Right lobe of liver (tissue), 6 donors: ENCODE results near the gene PROZ. TPM values are rescaled to one million over a fixed set of nuclear protein-coding genes. Genes with fewer than 3 reads are reported as not detected.

Source experiments
- ATAC-seq, 4 donors: fragments of 200-7000 bp; cut with Tn5 transposase; one replicate each; pipeline ENCODE4 v1.9.1; 2020; ENCODE audit warnings: mild to moderate bottlenecking in 4 of 4, moderate library complexity in 4 of 4
- DNase-seq, 3 donors: peaks; one replicate each; pipeline ENCODE4 v3.0.0-alpha.2; 2020
- H3K27ac ChIP-seq, 3 donors: fragments of 200-600 bp; one replicate each; pipeline ENCODE4 v1.8.0; 2022
- H3K27me3 ChIP-seq, 2 donors: fragments of 200-600 bp; one replicate each; pipeline ENCODE4 v1.8.0; 2022
- H3K36me3 ChIP-seq, 4 donors: fragments of 200-600 bp; sonication (generic) in 1 of 4; one replicate each; pipeline versions ENCODE4 v1.5.1 to v1.8.0; 2017 to 2022; ENCODE audit warnings: control low read depth in 1 of 4
- H3K4me1 ChIP-seq, 4 donors: fragments of 200-600 bp; sonication (generic) in 1 of 4; one replicate each; pipeline versions ENCODE4 v1.5.1 to v1.8.0; 2017 to 2022; ENCODE audit warnings: control low read depth in 1 of 4
- H3K4me3 ChIP-seq, 3 donors: fragments of 200-600 bp; one replicate each; pipeline ENCODE4 v1.8.0; 2022
- H3K9me3 ChIP-seq, 4 donors: fragments of 200-600 bp; sonication (generic) in 1 of 4; one replicate each; pipeline versions ENCODE4 v1.5.1 to v1.8.0; 2017 to 2022; ENCODE audit warnings: control low read depth in 1 of 4
- CTCF ChIP-seq, 4 donors: fragments of 200-600 bp in 3 of 4; fragments of 450-650 bp in 1 of 4; IDR thresholded peaks; one replicate each; pipeline versions ENCODE4 v1.5.1 to v1.8.0; 2016 to 2022; ENCODE audit warnings: antibody characterized with exemption in 4 of 4, mild to moderate bottlenecking in 2 of 4
- POLR2A ChIP-seq: fragments of 450-650 bp; IDR thresholded peaks from one replicate; pipeline ENCODE4 v1.6.1; 2017; ENCODE audit warnings: antibody characterized with exemption, mild to moderate bottlenecking
- WGBS: methylation state at CpG from one replicate; pipeline ENCODE4 v1.1.6; 2018; ENCODE audit warnings: low coverage, low lambda C conversion rate; ENCODE audit not compliant: insufficient coverage; ENCODE audit errors: missing lambda C conversion rate; 5-methylcytosine and 5-hydroxymethylcytosine counted together
- intact Hi-C, 2 donors: fragments of 100-400 bp; cut with DNase I; formaldehyde crosslinking; loops; one replicate each; pipeline versions ENCODE4 v1.11.2 to v1.14.1; 2022
- total RNA-seq, 6 experiments: library from RNA; depleted of rRNA in 2 of 6; stranded (reverse); fragments of >200 nt in 2 of 6; fragmentation: NEBNext Ultra II Directional in 3 of 6; extraction: Animal tissue kit (Norgen Biotek cat#: 25700) in 3 of 6; gene quantifications; one replicate each; pipeline versions ENCODE4 v1.1.0 to v1.2.4, GENCODE V29; 2016 to 2023
- donor health status: DM: no; HTN: yes; CAD: no.
- donor health status: DM: no; HTN: no; CAD: no.
- donor health status: DM: no; HTN: no; CAD: no.
- donor health status: DM: no; HTN: yes; CAD: no.
- donor health status: DM: no; HTN: yes; CAD: no.

Gene PROZ
- total RNA-seq, 6 experiments from 2014 or later = 11.2 to 71.2 (median 56.9) TPM

- Histone ChIP-seq H3K9me3 (no peaks in the 10 kb centered on the region), H3K36me3 (peaks cover 0 to 20% (median 0%) of the 10 kb centered on the region in 4 donors), H3K27ac (no peak overlapping the region), H3K4me3 (peak overlapping the region in 1 of 3 donors; percentile 20), H3K27me3 (no peaks in the 10 kb centered on the region), H3K4me1 (no peaks in the 10 kb centered on the region)
- WGBS = 70% methylated on average over 24 of the region's 60 CpGs
- ATAC-seq = peak; percentile 14 to 44 (median 25)
- intact Hi-C loops = no loop called here
- peak in 1 of 3 donors; percentile 39 for DNase-seq
- TF ChIP-seq CTCF (IDR thresholded peaks at IDR 0.05) (no peak), POLR2A (no peak)
These were observed 28.3 kb upstream of the PROZ start for GRCh38 chr13:113129921-113130750.

- DNase-seq (no peak), ATAC-seq (no peak)
- 68% methylated on average over 2 of the region's 2 CpGs for WGBS
- Histone ChIP-seq H3K27me3 (no peaks in the 10 kb centered on the region), H3K27ac (no peak overlapping the region), H3K4me1 (peaks cover 0 to 28% (median 0%) of the 10 kb centered on the region in 4 donors), H3K9me3 (no peaks in the 10 kb centered on the region), H3K36me3 (peaks cover 0 to 14% (median 0%) of the 10 kb centered on the region in 4 donors), H3K4me3 (no peak overlapping the region)
- TF ChIP-seq POLR2A (no peak), CTCF (IDR thresholded peaks at IDR 0.05) (no peak)
- intact Hi-C loops = no loop called here
These were observed 23.1 kb upstream of the PROZ start for GRCh38 chr13:113135281-113135760.

- Histone ChIP-seq H3K27ac (peak overlapping the region in 2 of 3 donors; percentile 56 to 68), H3K4me3 (no peak overlapping the region), H3K4me1 (peaks cover 0 to 28% (median 0%) of the 10 kb centered on the region in 4 donors), H3K9me3 (no peaks in the 10 kb centered on the region), H3K27me3 (no peaks in the 10 kb centered on the region), H3K36me3 (peaks cover 0 to 6% (median 0%) of the 10 kb centered on the region in 4 donors)
- intact Hi-C loops = no loop called here
- 68% methylated on average over 10 of the region's 11 CpGs for WGBS
- TF ChIP-seq CTCF (IDR thresholded peaks at IDR 0.05) = no peak
- ATAC-seq = peak in 2 of 4 donors; percentile 51 to 56
- no peak for DNase-seq
These were observed 20.7 kb upstream of the PROZ start for GRCh38 chr13:113137691-113138298.

GRCh38 chr13:113138792-113139551 lies 19.5 kb upstream of the PROZ start:
- 34% methylated on average over 13 of the region's 16 CpGs for WGBS
- H3K4me1 ChIP-seq = peaks cover 0 to 28% (median 0%) of the 10 kb centered on the region in 4 donors
- no peak overlapping the region for H3K4me3 ChIP-seq
- H3K27me3 ChIP-seq = no peaks in the 10 kb centered on the region
- H3K36me3 ChIP-seq = peaks cover 0 to 6% (median 0%) of the 10 kb centered on the region in 4 donors
- ATAC-seq = peak; percentile 65 to 77 (median 72)
- DNase-seq = peak in 2 of 3 donors; percentile 44 to 57
- no peaks in the 10 kb centered on the region for H3K9me3 ChIP-seq
- H3K27ac ChIP-seq = peak overlapping the region; percentile 42 to 68 (median 68)
- intact Hi-C loops = no loop called here
- peak; percentile 39 for TF ChIP-seq POLR2A
- no peak for TF ChIP-seq CTCF (IDR thresholded peaks at IDR 0.05)
